Loucy (cell line): ENCODE results near the gene CLCN6.

Experiments used
- EZH2phosphoT487 ChIP-seq: fragments of 200-600 bp; IDR thresholded peaks from 2 replicates; pipeline ENCODE4 v1.6.1; 2018; ENCODE audit warnings: antibody characterized with exemption, mild to moderate bottlenecking, moderate library complexity, borderline replicate concordance
- TF ChIP-seq, protein P1 (sequence below): fragments of 200-600 bp; sonication (generic); conservative IDR thresholded peaks from 2 replicates; pipeline ENCODE4 v1.5.1; 2014; ENCODE audit warnings: mild to moderate bottlenecking, antibody characterized with exemption, low read length

DNA sequence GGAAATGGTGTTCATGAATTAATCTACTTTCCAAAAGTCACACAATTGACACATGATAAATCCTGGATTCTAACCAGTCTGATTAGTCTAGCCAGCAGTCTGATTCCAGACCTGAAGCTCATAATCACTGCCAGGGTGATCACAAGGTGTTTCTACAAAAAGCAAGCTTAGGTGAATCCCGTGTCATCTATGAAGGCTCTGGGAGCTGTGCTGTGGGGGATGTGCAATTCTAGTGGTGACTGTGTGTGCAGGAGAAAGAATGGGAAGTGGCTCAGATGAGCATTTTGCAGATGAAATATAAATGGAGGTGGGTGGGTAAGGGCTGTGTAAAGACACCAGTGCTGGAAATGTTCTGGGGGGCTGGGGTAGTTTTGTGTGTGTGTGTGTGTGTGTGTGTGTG is 54.6 kb downstream of the CLCN6 start:
- TF ChIP-seq, protein P1, sequence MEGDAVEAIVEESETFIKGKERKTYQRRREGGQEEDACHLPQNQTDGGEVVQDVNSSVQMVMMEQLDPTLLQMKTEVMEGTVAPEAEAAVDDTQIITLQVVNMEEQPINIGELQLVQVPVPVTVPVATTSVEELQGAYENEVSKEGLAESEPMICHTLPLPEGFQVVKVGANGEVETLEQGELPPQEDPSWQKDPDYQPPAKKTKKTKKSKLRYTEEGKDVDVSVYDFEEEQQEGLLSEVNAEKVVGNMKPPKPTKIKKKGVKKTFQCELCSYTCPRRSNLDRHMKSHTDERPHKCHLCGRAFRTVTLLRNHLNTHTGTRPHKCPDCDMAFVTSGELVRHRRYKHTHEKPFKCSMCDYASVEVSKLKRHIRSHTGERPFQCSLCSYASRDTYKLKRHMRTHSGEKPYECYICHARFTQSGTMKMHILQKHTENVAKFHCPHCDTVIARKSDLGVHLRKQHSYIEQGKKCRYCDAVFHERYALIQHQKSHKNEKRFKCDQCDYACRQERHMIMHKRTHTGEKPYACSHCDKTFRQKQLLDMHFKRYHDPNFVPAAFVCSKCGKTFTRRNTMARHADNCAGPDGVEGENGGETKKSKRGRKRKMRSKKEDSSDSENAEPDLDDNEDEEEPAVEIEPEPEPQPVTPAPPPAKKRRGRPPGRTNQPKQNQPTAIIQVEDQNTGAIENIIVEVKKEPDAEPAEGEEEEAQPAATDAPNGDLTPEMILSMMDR = no peak
- no peak for TF ChIP-seq EZH2phosphoT487
